Stimulated activated CD4-positive, alpha-beta T cell treated with anti-CD3 and anti-CD28 coated beads, Interleukin-1b, Interleukin-23, amount 100 ng/mL, for 24 hours (primary cell): ENCODE data around the gene GRIFIN.

Experiments
- DNase-seq, 4 experiments: peaks; one replicate each; pipeline ENCODE4 v3.0.0-alpha.2; 2020; ENCODE audit warnings: low read depth in 4 of 4, low spot score in 1 of 4

GRIFIN gene

DNA sequence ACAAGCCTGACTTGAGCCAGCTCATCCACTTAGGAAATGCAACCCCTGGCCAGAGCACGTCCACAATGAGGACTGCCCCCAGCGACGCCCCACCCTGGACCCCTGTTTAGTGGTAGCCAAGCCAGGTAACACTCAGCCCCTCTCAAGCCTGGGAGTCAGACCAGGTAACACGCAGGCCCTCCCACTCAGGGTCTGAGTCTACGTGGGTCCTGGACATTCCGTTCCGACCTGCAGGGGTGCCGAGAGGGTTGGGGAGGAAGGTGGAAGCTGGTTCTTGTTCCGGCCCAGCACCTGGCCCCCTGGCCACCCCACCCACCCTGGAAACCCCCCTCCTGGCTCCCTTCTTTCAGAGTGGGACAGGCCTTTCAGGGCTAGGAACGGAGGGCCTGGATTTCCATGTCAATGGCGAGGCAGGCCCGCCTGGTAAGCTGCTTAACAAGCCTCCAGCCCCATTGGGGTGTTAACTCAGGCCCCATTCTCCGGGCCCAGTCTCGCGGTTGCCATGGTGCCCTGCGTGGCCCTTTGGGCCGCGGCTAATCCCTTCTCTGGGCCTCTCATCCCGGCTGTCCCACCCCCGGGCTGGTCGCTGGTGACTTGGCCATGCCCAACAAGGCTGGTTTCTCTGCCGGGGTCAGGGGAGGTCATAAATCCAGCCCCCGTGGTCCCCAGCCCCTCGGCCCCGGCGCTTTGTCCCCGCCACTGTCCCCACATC lies 23.7 kb upstream of the GRIFIN start:
- DNase-seq = no peak

DNA sequence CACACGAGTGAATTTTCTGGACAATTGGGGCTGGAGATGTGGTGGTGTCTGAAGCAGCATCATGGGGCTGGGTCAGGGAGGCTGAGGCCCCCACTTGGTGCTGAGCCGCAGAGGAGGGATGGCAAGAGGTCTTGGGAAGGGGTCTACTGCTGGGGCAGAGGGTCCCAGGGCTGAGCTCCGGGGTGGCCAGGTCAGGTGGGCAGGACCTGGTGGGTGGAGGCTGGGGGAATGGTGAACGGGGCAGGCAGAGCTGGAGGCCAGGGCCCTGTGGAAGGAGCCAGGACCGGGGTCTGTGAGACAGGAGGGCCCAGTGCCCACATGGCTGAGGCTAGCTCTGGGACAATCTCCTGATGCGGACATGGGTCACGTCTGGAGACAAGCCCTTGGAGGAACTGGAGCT lies 23.0 kb upstream of the GRIFIN start:
- DNase-seq = no peak

DNA sequence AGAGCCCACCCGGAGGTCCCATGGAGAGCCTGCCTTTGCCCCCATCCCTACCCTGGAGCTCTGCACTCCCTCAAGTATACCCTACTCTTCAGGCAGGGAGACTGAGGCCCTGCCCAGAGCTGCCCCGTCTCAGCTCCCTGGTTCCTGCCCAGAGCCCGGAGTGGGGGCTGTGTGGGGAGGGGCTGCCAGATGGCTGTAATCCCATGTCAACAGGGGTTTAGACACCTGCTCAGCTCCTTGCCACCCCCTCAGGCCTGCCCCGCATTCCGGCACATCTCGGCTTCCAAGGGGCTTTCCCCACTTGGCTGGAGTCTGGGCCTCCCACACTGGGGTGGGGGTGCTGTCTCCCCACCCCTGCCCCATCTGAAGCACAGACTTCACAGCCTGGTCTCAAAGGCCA lies 22.5 kb upstream of the GRIFIN start:
- DNase-seq = no peak

DNA sequence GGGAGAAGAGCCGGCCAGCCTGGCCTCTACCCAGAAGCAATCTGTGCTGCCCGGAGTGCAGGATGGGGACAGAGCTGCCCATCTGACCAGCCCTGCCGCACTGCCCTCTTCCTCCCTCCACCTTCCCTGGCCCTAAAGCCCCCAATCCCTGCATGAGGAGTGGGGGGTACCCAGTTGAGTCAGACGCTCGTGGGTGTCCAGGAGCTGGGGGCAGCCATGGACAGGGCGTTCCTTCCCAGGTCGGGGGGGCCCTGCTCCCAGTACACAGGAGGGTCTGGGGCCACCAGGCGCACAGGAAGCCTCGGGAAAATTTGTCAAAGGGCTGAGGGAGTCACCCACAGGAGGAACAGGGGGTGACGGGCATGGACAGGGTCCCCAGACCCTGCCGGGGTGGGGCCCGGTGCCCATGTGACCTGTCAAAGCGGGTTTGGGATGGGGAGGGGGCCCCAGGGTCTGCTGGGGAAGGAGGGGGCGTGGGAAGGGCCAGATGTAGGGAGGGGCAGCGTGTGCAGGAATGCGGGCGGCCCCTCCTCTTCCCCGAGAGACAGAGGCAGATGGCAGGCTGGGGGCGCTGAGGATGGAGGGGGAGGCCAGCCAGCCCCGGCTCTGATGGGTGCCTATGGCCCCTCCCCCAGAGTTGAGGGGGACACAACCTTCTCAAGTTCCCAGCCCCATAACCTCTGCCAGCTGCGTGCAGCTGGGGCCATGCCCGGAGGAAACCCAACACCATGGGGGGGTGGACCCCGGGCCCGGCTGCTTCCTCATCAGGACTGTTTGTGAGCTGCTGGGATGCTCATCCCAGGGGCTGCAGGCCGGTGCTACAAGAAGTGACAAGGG lies 21.5 kb upstream of the GRIFIN start:
- DNase-seq = no peak

DNA sequence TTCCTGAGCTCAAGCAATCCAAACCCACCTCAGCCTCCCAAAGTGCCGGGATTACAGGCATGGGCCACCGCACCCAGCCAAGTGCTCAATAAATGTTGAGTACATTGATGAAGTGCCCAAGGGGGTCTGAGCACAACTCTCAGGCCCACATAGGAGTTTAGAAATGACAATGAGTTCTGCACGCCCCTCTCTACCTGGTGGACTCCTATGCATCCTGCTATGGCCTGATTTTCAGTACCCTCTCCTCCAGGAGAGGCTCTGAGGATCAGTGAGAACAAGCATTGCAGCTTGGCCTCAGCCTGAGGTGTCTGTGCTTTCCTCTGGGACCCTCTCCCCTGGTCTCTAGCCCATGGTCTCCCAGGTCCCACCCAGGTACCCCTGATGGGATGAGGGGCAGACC lies 20.9 kb upstream of the GRIFIN start:
- DNase-seq = no peak

DNA sequence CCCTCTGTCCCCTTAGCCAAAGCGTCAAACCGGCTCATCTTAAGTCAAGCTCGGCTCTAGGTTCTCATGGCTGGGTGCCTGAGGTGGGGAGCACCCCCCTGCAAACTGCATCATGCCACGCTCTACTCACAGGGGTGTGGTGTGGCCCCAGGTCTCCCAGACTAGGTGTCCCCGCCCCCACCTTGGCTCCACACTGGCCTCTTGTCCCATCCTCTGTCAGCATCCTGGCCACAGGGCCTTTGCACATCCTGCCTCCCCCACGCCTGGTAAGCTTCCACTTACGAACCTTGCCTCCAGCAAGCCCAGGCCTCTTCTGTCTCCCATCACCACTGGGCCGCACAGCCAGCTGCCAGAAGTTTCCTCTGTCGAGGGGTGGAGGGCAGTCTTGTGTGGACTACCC lies 20.2 kb upstream of the GRIFIN start:
- DNase-seq = no peak

DNA sequence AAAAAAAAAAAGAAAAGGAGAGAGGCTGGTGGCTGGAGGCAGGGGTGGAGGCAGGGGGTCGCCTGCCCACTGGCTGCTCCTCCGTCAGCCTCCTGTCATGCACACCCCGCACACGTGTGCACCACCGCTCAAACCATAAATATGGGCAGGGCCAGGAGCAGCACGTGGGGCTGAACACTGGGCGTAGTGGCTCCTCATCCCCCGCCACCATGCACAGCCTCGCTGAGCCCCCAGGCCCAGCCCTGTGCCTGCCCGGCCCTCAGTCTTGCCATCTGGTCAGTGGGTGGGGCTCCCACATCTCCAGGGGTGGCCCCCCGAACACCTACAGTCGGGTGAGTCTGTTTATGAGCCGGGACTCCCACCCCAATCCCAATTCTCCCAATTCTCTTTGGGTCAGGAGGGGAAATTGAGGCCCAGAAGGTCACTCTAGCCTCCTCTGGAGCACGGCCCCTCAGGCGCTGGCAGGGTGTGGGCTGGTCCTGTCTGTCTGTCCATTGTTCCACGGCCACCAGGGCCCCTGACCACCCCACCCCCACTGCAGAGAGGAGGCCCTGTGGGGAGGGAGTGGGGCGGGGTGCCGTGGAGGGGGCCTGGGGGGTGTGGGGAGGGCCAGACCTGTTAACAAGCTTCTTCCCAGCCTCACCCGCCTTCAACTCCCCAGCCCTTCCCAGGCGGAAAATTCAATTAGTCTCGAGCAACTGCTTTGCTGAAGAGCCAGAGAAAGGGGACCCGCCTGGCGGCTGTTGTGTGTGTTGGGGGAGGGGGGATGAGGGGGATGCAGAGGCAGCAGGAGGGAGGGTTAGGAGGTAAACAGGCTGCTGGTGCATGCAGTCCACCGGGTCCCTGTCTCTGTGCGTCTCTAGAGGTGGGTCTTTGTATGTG lies 19.5 kb upstream of the GRIFIN start:
- DNase-seq = no peak

DNA sequence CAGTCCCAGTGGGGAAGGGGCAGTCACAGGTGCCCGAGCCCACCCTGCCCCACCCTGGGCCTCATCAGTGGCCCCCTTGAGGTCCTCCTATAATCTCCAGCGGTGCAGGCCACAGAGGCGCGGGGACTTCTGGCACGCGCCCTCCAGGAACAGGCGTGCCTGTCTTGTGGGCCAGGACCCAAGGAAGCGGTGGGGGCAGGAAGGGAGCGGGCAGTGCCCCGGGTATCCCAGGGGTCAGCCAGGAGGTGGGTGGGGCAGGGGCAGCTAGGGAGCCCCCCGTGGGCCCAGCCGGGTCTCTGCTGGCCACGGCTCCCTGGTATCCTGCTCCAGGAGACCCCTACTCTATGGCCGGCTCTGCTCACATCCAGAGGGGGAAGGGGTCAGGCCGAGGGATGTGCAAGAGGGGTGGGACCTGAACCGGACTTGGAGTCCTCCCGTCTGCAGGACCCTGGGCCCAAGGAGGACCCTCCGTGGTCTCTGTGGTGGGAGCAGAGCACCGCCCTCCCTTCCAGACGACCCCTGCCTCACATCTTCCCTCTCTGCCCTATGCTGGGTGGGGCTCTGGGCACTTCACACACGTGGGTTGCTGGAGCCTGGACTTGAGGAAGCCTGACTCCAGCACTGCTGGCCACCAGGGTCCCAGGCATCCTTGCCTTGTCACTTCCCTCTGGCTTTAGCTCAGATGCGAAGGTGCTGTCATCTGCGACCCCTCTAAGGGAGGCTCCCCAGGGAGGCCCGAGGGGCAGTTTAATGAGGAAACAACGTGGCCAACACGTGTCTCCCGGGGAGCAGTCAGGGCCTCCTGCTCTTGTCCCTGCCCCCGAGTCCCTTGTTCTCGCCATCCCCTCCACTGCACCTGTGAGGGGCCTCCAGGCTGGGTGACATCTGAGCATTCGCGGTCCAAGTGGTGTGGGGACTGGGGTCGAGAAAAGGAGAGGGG lies 18.3 kb upstream of the GRIFIN start:
- DNase-seq = no peak

DNA sequence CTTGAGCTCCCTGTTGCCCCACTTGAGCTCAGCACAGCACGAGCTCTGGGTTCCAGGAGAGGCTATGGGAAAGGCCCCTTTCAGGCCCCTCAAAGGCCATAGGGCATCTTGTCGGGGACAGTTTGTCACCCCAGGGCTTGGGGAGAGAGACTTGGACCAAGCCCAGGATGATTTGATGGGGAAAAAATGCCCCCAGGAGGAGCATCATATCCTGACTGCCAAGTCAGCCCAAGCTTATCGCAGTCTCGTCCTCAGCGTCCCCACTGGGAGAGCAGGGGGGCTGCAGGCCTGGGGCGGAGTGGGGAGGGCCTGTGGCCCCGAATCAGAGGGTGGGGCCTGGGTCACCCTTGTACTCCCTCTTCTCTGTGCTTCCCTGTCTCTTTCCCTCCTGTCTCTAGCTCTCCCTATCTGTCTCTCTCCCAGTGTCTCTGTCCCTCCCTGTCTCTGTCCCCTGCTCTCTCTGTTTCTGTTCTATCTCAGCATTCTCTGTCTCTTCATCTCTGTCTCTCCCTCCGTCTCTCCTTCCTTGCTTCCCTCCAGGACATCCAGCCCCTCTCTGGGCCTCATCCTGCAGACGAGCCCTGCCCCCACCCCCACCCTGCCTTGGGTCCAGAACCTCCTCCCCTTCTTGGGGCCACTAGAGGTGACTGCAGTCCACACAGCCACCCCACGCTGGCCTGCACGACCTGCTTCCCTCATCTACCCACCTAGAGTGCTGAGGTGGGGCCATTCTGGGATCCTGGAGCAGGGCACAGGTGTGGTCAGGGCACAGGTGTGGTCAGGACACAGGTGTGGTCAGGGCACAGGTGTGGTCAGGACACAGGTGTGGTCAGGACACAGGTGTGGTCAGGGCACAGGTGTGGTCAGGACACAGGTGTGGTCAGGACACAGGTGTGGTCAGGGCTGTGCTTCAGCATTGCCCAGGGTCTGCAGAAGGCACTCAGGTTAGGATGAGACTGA lies 17.3 kb upstream of the GRIFIN start:
- DNase-seq = no peak

DNA sequence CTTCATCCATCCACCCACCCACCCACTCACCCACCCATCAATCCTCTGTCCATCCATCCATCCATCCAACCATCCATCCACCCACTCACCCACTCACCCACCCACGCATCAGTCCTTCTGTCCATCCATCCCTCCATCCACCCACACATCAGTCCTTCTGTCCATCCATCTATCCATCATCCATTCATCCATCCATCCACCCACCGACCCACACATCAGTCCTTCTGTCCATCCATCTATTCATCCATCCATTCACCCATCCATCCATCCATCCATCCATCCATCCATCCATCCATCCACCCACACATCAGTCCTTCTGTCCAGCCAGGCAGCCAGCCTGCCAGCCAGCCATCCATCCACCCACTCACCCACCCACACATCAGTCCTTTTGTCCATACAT lies 15.8 kb upstream of the GRIFIN start:
- no peak for DNase-seq

DNA sequence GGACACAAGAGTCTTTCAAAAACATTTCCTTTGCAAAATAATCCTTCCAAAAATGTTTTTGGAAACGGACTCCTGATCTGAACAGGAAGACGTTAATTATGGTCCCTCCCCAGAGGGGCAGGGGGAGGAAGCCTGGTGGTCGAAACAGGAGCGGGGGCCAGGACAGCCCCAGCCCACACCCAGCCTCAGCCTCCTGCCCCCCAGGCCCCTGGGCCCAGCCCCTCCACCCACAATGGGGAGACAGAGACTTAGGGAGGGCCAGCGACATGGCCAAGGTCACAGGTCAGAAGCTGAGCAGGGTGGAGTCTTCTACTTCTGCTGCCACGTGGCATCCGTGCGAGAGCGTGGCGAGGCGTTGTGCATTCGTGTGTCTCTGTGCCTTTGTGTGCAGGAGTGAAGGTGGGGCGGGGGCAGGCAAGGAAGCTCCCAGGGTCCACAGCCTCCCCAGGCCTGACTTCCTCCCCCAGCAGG lies 14.0 kb upstream of the GRIFIN start:
- DNase-seq = no peak

DNA sequence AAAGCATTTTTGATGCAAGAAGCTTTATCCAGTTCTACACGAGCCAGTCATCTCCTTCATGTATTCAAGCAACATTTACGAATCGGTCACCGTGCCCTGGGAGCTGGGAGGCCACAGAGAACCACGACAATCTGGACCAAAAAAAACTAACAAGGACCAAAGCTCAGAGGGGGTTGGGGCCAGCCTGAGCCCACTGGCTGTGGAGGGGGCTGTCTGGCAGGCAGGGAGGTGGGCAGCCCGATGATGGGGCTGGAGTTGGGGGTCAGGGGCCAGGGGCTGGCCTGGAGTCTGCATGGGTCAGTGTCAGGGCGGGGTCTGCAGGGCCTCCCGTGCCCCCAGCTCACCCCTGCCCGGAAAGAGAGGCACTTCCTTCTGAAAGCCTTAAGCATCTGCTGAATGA lies 12.5 kb upstream of the GRIFIN start:
- no peak for DNase-seq

DNA sequence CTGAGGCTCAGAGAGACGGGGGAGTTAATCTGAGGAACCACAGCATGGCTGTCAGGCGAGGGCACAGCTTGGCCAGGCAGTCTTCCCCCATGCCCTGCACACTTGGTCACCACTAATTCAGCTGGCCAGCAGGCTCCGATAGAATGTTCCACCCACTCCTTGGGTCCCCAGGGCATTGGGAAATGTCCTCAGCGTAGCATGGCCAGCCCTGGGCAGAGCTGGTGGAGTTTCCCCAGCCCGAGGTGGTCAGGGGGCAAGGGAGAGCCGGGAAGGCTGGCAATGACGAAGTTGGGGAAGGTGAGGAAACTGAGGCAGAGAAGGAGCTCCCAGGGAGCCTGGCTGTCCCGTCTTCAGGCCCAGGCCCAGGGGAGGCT lies 12.1 kb upstream of the GRIFIN start:
- DNase-seq = no peak

DNA sequence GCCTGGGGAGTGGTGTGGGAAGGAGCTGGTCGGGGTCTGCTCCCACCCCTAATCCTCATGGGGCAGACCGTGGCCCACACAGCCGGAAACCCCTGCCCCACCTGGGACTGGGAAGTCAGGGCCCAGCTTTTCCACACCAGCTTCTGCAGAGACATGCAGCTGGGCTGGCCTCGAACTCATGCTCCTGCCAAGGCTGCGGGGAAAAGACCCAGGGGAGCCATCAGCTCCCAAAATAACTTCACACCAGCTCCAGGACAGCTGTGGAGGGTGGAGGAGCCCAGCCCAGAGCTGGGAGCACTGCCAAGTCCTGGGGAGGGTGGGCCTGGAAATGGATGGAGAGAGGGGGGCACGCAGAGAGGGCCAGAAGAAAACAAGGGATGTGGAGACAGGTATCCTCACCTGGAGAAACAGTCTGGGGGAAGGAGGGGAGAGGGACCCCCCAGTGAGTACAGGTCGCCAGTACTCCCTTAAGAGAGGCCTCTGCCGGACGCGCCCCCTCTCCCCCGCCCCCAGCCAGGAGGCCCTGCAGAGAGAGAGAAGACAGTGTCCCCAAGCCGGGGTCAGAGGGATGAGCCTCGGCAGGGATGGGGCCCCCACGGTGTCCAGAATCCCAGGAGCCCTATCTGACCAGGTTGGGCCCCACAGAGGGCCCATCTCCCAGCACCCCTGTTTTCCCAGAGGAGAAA lies 11.5 kb upstream of the GRIFIN start:
- no peak for DNase-seq

DNA sequence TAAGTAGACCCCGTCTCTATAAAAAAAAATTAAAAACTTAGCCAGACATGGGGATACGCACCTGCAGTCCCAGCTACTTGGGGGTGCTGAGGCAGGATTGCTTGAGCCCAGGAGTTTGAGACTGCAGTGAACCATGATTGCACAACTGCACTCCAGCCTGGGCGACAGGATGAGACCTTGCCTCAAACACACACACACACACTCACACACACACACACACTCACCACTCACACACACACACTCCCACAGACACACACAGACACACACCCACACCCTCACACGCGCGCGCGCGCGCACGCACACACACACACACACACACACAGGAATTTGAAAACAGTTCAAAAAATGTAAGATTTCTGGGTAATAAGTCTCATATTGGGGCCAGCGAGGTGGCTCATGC lies 8.7 kb upstream of the GRIFIN start:
- no peak for DNase-seq

DNA sequence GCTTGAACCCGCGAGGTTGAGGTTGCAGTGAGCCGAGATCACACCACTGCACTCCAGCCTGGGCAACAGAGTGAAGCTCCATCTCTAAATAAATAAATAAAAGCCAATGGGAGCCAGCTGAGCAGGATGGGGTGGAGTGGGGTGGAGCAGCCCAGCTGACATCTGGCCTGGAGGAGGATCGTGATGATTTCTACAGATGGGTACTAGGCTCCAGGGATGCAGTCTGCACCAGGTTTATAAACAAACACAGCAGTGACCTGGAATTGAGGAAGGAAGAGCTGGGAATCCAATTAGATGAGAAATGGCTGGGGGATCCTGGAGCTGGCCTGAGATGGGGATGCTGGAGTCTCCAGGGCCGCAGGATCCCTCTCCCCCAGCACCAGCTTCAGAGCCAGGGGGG lies 7.3 kb upstream of the GRIFIN start:
- no peak for DNase-seq

DNA sequence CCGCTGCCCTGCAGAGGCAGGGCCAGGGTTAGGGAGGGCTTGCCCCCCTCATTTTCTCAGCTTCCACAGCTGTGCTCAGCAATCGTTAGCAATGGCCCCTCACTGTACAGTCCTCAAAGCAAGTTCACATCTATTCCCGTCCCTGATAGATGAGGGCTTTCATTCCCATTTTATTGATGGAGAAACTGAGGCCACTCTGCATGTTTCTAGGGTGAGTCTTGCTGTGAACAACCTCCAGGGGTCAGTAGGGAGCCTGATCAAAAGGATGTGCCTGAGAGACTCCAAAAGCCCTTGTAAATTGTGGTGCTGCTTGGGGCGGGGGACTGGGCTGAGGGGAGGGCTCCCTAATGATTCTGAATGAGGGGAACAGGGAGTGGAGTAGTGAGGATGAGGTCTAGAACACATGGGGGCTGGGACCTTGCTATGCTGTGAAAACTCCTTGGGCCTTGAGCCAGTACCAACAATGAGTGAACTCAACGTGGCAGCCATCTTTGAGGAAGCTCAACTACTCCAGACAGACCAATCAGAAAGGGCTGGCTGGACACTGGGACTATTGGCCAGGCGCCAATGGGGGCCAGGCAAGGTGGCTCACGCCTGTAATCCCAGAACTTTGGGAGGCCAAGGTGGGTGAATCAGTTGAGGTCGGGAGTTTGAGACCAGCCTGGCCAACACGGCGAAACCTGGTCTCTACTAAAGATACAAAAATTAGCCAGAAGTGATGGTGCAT lies 6.7 kb upstream of the GRIFIN start:
- DNase-seq = no peak

DNA sequence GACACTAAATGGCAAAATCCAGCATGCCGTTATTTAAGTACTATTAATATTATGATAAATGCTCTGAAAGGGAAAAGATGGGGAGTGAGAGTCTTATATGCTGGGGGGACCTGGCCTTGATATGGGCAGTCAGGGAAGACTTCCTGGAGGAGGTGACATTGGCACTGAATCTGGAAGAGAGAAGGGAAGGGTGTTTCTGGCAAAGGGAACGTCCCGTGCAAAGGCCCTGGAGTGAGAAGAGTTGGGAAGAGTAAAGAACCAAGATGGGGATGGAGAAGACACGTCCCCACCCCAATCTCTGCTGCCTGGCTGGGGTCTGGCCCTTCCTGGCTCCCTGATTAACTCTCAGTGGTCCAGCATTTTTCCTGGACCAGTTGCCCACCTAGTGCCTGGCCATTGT lies 5.0 kb upstream of the GRIFIN start:
- no peak for DNase-seq
